HEK293T (cell line): ENCODE results near the gene OR7A17.

Source experiments
- CTCF ChIA-PET: fragments of 350-600 bp; formaldehyde crosslinking; extraction: SDS; loops from one replicate; lab custom pipeline; 2021; ENCODE audit warnings: antibody characterized with exemption, inconsistent platforms; lab: Yijun Ruan, JAX
- POLR2A ChIA-PET: fragments of 350-600 bp; formaldehyde crosslinking; extraction: SDS; loops from one replicate; lab custom pipeline; 2020; ENCODE audit warnings: antibody characterized with exemption, inconsistent platforms; lab: Yijun Ruan, JAX
- DNase-seq: peaks from one replicate; pipeline ENCODE4 v3.0.0; 2012; ENCODE audit warnings: mixed read lengths; ENCODE audit errors: extremely low spot score
- ARNT ChIP-seq: fragments of 450-650 bp; IDR thresholded peaks from 2 replicates; pipeline ENCODE4 v1.6.1; 2017; ENCODE audit warnings: mild to moderate bottlenecking
- BHLHE40 ChIP-seq: fragments of 450-650 bp; IDR thresholded peaks from 2 replicates; pipeline ENCODE4 v1.6.1; 2016; ENCODE audit warnings: mild to moderate bottlenecking, moderate library complexity, borderline replicate concordance
- CTBP1 ChIP-seq: fragments of 450-650 bp; IDR thresholded peaks from 2 replicates; pipeline ENCODE4 v1.6.1; 2016; ENCODE audit warnings: borderline replicate concordance
- ELF4 ChIP-seq: fragments of 450-650 bp; IDR thresholded peaks from 2 replicates; pipeline ENCODE4 v1.6.1; 2017; ENCODE audit warnings: antibody characterized with exemption
- FOXA1 ChIP-seq: fragments of 450-650 bp; IDR thresholded peaks from 2 replicates; pipeline ENCODE4 v1.6.1; 2016; ENCODE audit warnings: mild to moderate bottlenecking
- FOXK2 ChIP-seq: fragments of 450-650 bp; IDR thresholded peaks from 2 replicates; pipeline ENCODE4 v1.6.1; 2016; ENCODE audit warnings: mild to moderate bottlenecking
- FOXM1 ChIP-seq: fragments of 450-650 bp; IDR thresholded peaks from 2 replicates; pipeline ENCODE4 v1.6.1; 2017; ENCODE audit warnings: mild to moderate bottlenecking, borderline replicate concordance
- HDGF ChIP-seq: fragments of 450-650 bp; IDR thresholded peaks from 2 replicates; pipeline ENCODE4 v1.6.1; 2017; ENCODE audit warnings: antibody characterized with exemption, borderline replicate concordance
- L3MBTL2 ChIP-seq: fragments of 450-650 bp; conservative IDR thresholded peaks from 2 replicates; pipeline ENCODE4 v1.6.1; 2016; ENCODE audit warnings: mild to moderate bottlenecking
- LEF1 ChIP-seq: fragments of 450-650 bp; IDR thresholded peaks from 2 replicates; pipeline ENCODE4 v1.6.1; 2017; ENCODE audit warnings: mild to moderate bottlenecking, borderline replicate concordance
- NFRKB ChIP-seq: fragments of 450-650 bp; IDR thresholded peaks from 2 replicates; pipeline ENCODE4 v1.6.1; 2016; ENCODE audit warnings: mild to moderate bottlenecking, moderate library complexity
- PKNOX1 ChIP-seq: fragments of 450-650 bp; IDR thresholded peaks from 2 replicates; pipeline ENCODE4 v1.6.1; 2016
- SP1 ChIP-seq: fragments of 450-650 bp; IDR thresholded peaks from 2 replicates; pipeline ENCODE4 v1.6.1; 2017
- SUZ12 ChIP-seq: fragments of 450-650 bp; IDR thresholded peaks from 2 replicates; pipeline ENCODE4 v1.6.1; 2016; ENCODE audit warnings: mild to moderate bottlenecking
- TARDBP ChIP-seq: fragments of 450-650 bp; IDR thresholded peaks from 2 replicates; pipeline ENCODE4 v1.6.1; 2016
- ZNF384 ChIP-seq: fragments of 450-650 bp; IDR thresholded peaks from 2 replicates; pipeline ENCODE4 v1.6.1; 2016

OR7A17 gene

GRCh38 chr19:14886032-14886431, at the start of gene OR7A17:
TSS of gene OR7A17 (minus strand) at chr19:14886132. CDS start at chr19:14881355, 4,777 bp downstream.
- TF ChIP-seq HDGF (no peak), CTBP1 (no peak), SP1 (no peak), FOXM1 (no peak), FOXA1 (no peak), L3MBTL2 (no peak), SUZ12 (no peak), ARNT (no peak), ZNF384 (no peak), FOXK2 (no peak), PKNOX1 (no peak), LEF1 (no peak), BHLHE40 (no peak), TARDBP (no peak), NFRKB (no peak), ELF4 (no peak)
- CTCF ChIA-PET = interaction anchor here (0.7 kb wide), 2 partner anchors 151 to 155 kb away, joined by 3 to 4 read pairs; no protein-coding TSS in a partner anchor
- DNase-seq = no peak

GRCh38 chr19:14933506-14933905, 47.6 kb upstream of the OR7A17 start:
- ChIA-PET CTCF (no interaction called here), POLR2A (no interaction called here)
- no peak for DNase-seq
- TF ChIP-seq SUZ12 = no peak
- TF ChIP-seq FOXA1 = no peak
- TF ChIP-seq L3MBTL2 = no peak
- no peak for TF ChIP-seq HDGF
- TF ChIP-seq BHLHE40 = no peak
- TF ChIP-seq LEF1 = no peak
- TF ChIP-seq PKNOX1 = no peak
- TF ChIP-seq FOXM1 = no peak
- no peak for TF ChIP-seq TARDBP
- no peak for TF ChIP-seq NFRKB
- TF ChIP-seq ELF4 = no peak
- no peak for TF ChIP-seq FOXK2
- TF ChIP-seq ARNT = no peak
- no peak for TF ChIP-seq ZNF384

More at GRCh38 chr19:14886032-14886431, at the start of gene OR7A17:
- POLR2A ChIA-PET = no interaction called here

- DNase-seq = peak; percentile 14
- CTCF ChIA-PET = interaction anchor here (0.6 to 0.8 kb wide), 4 partner anchors 39 to 242 kb away, joined by 3 to 8 read pairs (median 5); no protein-coding TSS in a partner anchor
- TF ChIP-seq SP1 = no peak
- TF ChIP-seq HDGF = no peak
- no peak for TF ChIP-seq BHLHE40
- no peak for TF ChIP-seq NFRKB
- TF ChIP-seq PKNOX1 = no peak
- TF ChIP-seq ARNT = no peak
- TF ChIP-seq FOXM1 = no peak
- TF ChIP-seq LEF1 = no peak
- TF ChIP-seq FOXA1 = no peak
- POLR2A ChIA-PET = no interaction called here
Observed at GRCh38 chr19:14916848-14917247, 30.9 kb upstream of the OR7A17 start.

GRCh38 chr19:14915116-14915515, 29.2 kb upstream of the OR7A17 start:
- TF ChIP-seq PKNOX1 (no peak), FOXK2 (no peak), SUZ12 (no peak), LEF1 (no peak), FOXA1 (no peak), SP1 (no peak), FOXM1 (no peak), ZNF384 (no peak), ELF4 (no peak), HDGF (no peak), BHLHE40 (no peak), CTBP1 (no peak)
- POLR2A ChIA-PET = no interaction called here
- no peak for DNase-seq
- CTCF ChIA-PET = no interaction called here

GRCh38 chr19:14906711-14907110, 20.8 kb upstream of the OR7A17 start:
- ChIA-PET POLR2A (no interaction called here), CTCF (no interaction called here)
- no peak for TF ChIP-seq HDGF
- no peak for TF ChIP-seq SUZ12
- no peak for TF ChIP-seq LEF1

GRCh38 chr19:14901675-14902260, 15.8 kb upstream of the OR7A17 start:
- no peak for DNase-seq
- ChIA-PET CTCF (no interaction called here), POLR2A (no interaction called here)
- TF ChIP-seq ARNT (no peak), CTBP1 (no peak), BHLHE40 (no peak), ZNF384 (no peak), L3MBTL2 (no peak), NFRKB (no peak), SP1 (no peak), SUZ12 (no peak), FOXM1 (no peak)

More at GRCh38 chr19:14906711-14907110, 20.8 kb upstream of the OR7A17 start:
- DNase-seq = no peak
